Sigmoid colon (tissue), 4 donors: ENCODE measurements around the gene EGLN1.

Experiments used
- EP300 ChIP-seq, 4 donors: sonication (generic); formaldehyde crosslinking; IDR thresholded peaks; one replicate each; pipeline ENCODE4 v1.6.1; 2017; ENCODE audit warnings: antibody characterized with exemption in 4 of 4
- POLR2A ChIP-seq, 2 donors: fragments of 450-650 bp; IDR thresholded peaks; one replicate each; pipeline ENCODE4 v1.6.1; 2016; ENCODE audit warnings: antibody characterized with exemption in 2 of 2, mild to moderate bottlenecking in 2 of 2, moderate library complexity in 2 of 2
- TF ChIP-seq, protein P1 (sequence below), 4 experiments: fragments of 450-650 bp in 3 of 4; fragments of 200-600 bp in 1 of 4; IDR thresholded peaks; one replicate each; pipeline ENCODE4 v1.5.1; 2016 to 2019; ENCODE audit warnings: antibody characterized with exemption in 4 of 4, mild to moderate bottlenecking in 3 of 4, moderate library complexity in 2 of 4

DNA sequence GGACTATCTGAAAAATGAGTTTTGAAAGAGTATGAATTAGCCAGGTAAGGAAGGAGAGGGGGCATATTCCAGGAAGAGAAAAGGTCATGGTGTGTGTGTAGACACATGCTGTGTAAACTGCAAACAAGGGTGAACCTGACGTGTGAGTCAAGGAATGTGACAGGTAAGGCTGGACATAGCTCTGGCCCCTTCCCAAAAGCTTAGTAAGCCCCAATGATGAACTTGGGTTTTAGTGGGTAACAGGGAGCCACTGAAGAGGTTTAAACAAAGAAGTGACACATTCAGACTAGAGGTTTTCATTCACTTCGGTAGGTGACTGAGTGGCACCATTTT is 36.7 kb downstream of the EGLN1 start:
- TF ChIP-seq, protein P1, sequence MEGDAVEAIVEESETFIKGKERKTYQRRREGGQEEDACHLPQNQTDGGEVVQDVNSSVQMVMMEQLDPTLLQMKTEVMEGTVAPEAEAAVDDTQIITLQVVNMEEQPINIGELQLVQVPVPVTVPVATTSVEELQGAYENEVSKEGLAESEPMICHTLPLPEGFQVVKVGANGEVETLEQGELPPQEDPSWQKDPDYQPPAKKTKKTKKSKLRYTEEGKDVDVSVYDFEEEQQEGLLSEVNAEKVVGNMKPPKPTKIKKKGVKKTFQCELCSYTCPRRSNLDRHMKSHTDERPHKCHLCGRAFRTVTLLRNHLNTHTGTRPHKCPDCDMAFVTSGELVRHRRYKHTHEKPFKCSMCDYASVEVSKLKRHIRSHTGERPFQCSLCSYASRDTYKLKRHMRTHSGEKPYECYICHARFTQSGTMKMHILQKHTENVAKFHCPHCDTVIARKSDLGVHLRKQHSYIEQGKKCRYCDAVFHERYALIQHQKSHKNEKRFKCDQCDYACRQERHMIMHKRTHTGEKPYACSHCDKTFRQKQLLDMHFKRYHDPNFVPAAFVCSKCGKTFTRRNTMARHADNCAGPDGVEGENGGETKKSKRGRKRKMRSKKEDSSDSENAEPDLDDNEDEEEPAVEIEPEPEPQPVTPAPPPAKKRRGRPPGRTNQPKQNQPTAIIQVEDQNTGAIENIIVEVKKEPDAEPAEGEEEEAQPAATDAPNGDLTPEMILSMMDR (IDR thresholded peaks at IDR 0.05) = no peak
- TF ChIP-seq EP300 (IDR thresholded peaks at IDR 0.05) = no peak
- no peak for TF ChIP-seq POLR2A (IDR thresholded peaks at IDR 0.05)
